Renal pelvis (tissue), 4 donors: ENCODE measurements around the gene UBAC1. TPM values are rescaled to one million over a fixed set of nuclear protein-coding genes. Genes with fewer than 3 reads are reported as not detected.
"Not testable (repeated sequence)": the region's sequence is repeated elsewhere in the genome, so short reads cannot be mapped to it uniquely, and the experiment has no call there.

Source experiments
- DNase-seq: peaks from one replicate; pipeline ENCODE4 v3.0.0-alpha.2; 2013
- polyA plus RNA-seq, 3 donors: library from polyadenylated mRNA; unstranded; fragments of 120-200 nt; gene quantifications; one replicate each; pipeline ENCODE4 v1.2.1, GENCODE V29; 2013; ENCODE audit not compliant: insufficient read length in 3 of 3

The UBAC1 gene
- polyA plus RNA-seq, 3 donors, result 32.7 to 38.1 (median 32.8) TPM

- no peak for DNase-seq
Measured at GRCh38 chr9:135982499-135983207, 21.5 kb upstream of the UBAC1 start.

DNA sequence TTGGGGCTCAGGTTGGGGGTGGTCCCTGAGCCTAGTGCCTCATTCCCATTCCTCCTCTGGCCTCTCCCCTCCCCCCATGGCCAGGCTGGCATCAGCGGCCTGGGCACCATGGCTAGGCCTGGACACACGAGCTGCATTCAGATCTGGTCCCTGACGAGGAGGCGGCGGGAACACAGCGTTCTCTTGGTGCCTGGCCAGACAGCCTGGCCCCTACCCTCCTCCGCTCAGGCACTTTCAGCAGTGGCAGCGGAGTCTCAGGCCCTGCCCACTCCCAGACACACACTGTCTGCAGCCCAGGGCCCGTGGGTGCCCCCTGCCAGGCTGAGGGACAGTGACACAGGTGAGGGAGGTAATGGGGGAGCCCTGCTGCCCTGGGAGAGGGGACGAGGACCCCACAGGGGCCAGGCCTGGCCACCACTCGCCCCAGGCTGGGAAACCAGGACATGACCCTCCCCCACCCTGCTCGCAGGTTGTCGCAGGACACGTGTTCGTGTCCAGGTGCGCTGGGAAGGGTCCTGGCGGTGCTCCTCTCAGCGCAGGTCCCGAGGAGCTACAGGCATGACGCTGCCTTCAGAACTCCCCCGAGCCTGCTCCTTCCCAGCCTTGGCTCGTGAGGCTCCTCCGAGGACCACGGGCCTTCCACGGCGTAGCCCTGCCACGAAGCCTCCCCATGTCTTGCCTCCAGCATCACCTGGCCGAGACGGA lies 19.9 kb upstream of the UBAC1 start:
- DNase-seq, result no peak

DNA sequence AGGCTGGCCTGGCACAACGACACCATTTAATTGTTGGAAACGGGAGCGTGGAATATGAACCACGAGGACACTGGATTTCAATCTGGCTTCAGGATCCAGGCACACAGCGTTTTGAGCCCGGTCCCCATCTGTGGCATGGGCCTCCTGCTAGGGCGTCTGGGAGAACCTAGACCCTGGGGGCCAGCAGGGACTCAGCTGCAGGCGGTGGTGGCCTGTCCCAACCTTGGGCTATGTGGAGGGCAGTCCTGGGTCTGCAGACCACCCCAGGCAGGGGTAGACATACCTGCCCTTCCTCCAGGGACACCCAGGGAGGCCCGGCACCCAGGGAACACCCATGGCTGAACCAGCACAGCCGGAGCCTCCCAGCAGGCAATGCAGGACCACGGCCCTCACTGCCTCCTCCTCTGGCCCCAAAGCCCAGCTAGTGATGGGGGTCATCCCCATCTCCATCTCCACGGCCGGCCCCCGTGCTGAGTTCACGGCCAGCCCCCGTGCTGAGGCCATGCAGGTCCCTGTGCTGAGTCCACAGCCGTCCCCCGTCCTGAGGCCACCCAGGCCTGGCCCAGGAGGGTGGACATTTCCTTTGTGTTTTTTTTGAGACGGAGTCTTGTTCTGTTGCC lies 18.5 kb upstream of the UBAC1 start:
- DNase-seq, result no peak

DNA sequence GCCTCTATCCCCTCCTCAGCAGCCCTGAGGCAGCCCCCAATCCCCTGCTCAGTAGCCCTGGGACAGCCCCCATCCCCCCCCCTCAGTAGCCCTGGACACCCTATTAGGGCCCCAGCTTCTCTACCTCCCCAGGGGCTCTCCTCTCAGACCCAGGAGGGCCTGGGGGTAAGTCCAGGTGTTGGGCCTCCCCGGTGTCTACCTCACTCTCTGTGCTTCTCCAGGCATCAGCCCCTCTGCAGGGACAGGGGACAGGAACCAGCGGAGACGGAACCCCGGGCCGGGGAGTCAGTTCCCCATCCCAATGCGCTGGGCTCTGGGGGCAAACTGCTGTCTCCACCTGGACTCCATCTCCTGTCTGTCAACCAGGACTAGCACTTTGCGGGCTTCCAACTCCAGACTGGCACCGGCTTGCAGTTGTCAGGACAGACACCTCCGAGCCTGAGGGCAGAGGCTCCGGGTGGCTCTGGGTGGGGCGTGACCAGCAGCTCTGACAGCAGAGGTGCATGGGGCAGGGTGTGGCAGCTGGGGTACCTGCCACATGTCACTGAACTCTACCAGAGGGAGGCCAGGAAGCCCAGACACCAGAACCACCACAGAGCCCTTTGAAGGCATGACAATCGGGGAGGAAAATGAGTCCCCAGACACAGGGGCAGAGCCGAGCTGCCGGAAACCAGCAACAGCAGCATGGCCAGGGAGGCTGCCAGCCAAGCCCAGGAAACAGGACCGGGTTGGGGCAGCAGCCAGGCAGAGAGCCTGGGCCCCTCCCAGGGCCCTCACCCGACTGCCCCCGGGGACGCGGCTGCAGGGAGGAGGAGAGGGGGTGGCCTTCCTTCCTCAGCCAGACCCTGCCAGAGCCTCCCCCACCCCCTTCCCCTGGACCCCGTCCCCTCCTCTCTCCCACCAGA lies 17.7 kb upstream of the UBAC1 start:
- DNase-seq, result no peak

DNA sequence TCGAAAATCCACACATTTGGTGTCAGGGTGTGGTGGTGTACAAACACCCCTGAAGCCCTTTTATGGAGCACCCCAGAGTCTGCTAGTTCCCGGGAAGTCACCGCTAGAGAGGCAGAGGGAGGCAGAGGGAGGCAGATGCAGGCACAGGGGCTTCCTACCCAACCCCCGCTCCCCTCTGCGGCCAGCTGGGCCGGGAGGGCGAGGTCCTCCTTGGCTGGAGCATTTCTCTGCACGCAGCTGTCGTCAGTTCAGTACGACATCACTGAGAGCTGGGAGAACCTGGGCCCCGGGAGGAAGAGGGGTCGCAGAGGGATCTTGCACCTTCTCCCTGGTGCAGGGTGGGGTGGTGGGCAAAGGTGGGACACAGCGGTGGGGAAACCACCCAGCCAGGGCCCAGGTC lies 15.8 kb upstream of the UBAC1 start:
- DNase-seq, result no peak

GRCh38 chr9:135976531-135976930 lies 15.4 kb upstream of the UBAC1 start:
- no peak for DNase-seq

DNA sequence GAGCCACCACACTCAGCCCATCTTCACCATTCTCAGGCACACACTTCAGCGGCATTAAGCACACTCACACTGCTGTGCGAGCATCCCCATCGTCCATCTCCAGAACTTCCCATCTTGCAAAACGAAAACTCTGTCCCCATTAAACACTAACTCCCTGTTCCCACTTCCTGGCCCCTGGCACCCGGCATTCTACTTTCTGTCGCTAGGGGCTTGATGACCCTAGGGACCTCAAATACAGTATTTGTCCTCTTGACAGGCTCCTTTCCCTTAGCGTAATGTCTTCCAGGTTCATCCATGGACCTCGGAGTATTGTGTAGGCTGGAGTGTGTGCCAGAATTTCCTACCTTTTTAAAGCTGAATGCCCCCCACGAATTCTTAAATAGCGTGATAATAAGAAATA lies 14.7 kb upstream of the UBAC1 start:
- no peak for DNase-seq

- no peak for DNase-seq
Measured at GRCh38 chr9:135974220-135974573, 13.0 kb upstream of the UBAC1 start.

GRCh38 chr9:135973277-135974219 lies 12.4 kb upstream of the UBAC1 start:
- no peak for DNase-seq

GRCh38 chr9:135971892-135972291 lies 10.7 kb upstream of the UBAC1 start:
- peak; percentile 84 for DNase-seq

GRCh38 chr9:135971111-135971766 lies 10.1 kb upstream of the UBAC1 start:
- no peak for DNase-seq

DNA sequence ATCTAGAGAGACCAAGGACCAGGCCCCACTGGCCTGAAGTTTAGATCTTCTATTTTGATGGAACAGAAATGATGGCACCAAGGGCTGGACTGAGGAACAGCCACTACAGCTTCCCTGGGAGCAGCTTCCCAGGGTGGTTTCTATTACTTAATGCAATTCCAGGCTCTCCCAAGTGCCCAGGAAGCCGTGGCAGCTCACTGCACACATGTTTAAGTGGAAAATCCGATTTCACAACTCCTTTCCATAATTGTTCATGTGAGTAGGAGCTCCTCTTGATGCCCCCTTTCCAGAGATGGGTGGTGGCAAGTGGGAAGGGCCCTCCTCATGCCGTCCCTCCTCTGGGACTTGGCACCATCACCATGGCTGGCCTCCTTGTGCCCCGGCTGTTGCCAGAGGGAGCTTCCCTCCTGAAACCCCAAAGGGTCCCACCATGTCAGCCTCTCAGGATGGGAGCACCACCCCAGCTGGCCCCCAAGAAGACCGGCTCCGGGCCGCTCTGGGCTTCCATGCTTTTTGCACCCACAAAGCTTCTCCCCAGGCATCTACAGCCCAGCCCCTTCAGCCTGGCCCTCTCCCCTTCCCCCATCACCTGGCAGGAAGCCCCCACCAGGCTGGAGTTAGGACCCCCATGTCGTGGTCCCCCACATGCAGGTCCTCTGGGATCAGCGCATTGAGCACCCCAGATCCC lies 9.1 kb upstream of the UBAC1 start:
- DNase-seq, result no peak

DNA sequence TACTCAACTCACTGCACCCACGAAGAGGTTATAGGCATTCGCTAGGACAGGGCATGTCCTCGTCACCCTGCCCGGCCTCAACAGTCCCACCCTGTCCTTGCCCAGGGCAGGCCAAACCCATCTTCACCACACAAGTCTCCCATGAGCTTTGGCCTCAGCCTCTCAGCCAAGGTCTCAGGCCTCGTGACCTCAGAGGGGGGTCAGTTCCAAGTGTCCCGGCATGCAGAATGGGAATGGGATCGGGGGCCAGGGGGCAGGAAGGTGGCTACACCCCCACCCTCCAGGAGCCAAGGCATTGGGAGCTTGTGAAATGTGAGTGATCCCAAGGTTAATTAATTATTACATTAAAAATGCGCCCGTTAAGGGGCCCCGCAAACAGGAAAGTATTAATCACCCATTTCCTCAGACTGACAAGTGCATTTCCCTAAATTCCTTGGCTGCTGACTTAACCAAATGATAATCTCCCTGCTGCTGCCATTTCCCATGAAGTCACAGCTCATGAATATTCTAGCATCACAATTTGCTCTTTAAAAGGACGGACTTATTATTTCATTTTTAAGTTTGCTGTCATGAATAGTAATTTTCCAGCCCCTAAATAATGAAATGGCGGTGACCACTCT lies 8.0 kb upstream of the UBAC1 start:
- DNase-seq, result no peak

- DNase-seq, result no peak
Measured at GRCh38 chr9:135968601-135969000, 7.4 kb upstream of the UBAC1 start.

DNA sequence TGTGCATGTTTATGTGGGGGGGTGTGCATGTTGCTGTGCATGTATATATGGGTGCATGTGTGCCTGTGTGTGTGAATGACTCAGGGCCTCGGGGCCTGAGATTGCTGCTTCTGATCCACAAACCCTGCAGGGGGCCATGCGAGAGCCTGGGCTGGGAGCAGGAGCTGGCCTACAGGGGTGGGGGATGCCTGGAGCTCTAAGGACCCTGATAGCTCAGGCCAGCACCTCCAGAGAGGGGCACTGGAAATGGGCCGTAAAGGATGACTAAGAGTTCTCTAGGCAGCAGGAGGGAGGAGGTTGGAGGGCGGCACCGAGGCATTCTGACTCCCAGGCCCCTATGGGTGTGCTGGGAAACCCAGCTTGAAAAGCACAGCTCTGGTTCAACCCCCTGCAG lies 6.9 kb upstream of the UBAC1 start:
- no peak for DNase-seq

DNA sequence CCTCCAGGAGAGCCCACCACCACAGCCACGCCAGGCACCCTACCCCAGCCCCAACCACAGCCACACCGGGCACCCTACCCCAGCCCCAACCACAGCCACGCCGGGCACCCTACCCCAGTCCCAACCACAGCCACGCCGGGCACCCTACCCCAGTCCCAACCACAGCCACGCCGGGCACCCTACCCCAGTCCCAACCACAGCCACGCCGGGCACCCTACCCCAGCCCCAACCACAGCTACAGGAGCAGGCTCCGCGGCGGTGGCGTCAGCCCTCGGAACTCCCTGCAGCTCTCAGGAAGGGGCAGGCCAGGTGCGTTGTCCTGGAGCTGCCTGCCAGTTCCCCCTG lies 5.7 kb upstream of the UBAC1 start:
- DNase-seq, result not testable (repeated sequence)

DNA sequence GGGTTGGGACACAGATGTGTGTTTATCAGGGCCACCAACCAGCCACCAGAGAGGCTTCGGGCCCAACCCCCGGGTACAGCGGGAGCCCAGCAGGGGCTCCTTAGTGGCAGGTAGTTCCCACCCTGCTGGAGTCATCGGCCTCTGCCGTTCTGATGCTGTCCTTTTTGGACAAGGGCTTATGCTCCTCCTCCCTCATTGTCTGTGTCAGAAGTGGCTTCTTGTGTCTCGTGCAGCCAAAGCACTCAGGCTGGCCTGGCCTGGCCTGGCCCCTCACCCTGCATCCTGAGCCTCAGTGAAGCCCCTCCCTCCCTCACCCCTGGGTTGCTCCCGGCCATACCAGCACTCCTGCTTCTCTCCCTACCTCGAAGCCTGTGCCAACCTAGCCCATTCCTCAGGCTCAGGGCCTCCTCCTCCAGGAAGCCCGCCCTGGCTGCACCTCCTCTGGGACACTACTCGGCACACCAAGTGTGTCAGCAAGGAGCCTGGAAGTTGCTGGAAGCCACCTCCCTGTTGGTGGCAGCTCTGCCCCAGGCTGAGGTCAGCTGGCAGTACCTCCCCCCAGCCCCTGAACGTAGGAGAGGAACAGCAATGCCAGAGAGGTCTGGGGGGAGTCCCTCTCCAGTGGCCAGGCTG lies 4.1 kb upstream of the UBAC1 start:
- no peak for DNase-seq

- no peak for DNase-seq
Measured at GRCh38 chr9:135963938-135964337, 2.8 kb upstream of the UBAC1 start.

- DNase-seq, result no peak
Measured at GRCh38 chr9:135963338-135963737, 2.2 kb upstream of the UBAC1 start.
